Measurements from ENCODE around the gene ZNF585A.

GRCh38 chr19:37221136-37221535, 48.6 kb upstream of the ZNF585A start:
- TF ChIP-seq CTCF (IDR thresholded peaks at IDR 0.05) (no peak), POLR2A (IDR thresholded peaks at IDR 0.05) (no peak)

Data from body of pancreas (tissue), 4 donors.